Bronchus fibroblast of lung (primary cell): ENCODE data around the gene GJD4. TPM values are rescaled to one million over a fixed set of nuclear protein-coding genes. Genes with fewer than 3 reads are reported as not detected.

Experiments
- total RNA-seq: library from RNA; depleted of rRNA; stranded (reverse); fragments of >200 nt; gene quantifications from 2 replicates; pipeline ENCODE4 v1.2.3, GENCODE V29; 2015

The GJD4 gene
- not detected in 2 replicates for total RNA-seq

DNA sequence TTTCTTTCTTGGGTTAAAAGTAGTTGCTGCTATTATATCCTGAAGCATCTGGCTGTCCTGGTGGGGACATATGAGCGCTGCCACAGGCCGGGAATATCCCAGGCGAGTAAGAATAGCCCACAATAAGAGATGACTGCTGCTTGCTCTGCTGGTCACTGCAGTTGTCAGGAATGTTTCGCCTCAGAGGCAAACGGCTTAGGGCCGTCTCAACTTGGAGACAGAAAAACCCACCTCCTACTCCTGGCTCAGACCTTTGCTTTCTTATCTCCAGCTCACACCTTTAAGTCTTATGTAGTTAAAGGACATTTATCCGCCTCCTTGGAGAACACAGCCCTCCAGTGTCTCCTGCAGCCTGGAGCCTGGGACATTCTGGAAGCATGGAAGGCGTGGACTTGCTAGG is at the start of gene GJD4:
Gene GJD4 (plus strand): TSS at position 151 of the 400 bp plus-strand sequence. CDS start 227 bp downstream, at position 378.

GRCh38 chr10:35642035-35642792 is 37.1 kb downstream of the GJD4 start, which contains the start of gene FZD8:
FZD8 (minus strand) TSS chr10:35642296; CDS start chr10:35641429, 867 bp downstream.

Other genes with a start within 250 kb of the GJD4 start
- gene FZD8, start 37.0 kb downstream of the GJD4 start, total RNA-seq: 0.84 and 0.89 TPM in 2 replicates